IPS-15b (cell line): ENCODE data around the gene RFNG.

Experiments used
- H3K27me3 ChIP-seq: one replicate; pipeline ENCODE4 v1.6.1; 2013; ENCODE audit warnings: low read length; ENCODE audit not compliant: control insufficient read depth, insufficient read depth
- H3K36me3 ChIP-seq: one replicate; pipeline ENCODE4 v1.6.1; 2013; ENCODE audit warnings: low read length; ENCODE audit not compliant: control insufficient read depth, insufficient read depth
- H3K4me1 ChIP-seq: one replicate; pipeline ENCODE4 v1.6.1; 2013; ENCODE audit warnings: mild to moderate bottlenecking, low read length; ENCODE audit not compliant: control insufficient read depth, insufficient read depth
- H3K4me3 ChIP-seq: one replicate; pipeline ENCODE4 v1.5.1; 2013; ENCODE audit warnings: low read depth, low read length
- H3K9ac ChIP-seq: one replicate; pipeline ENCODE4 v1.6.1; 2013; ENCODE audit warnings: low read depth, mild to moderate bottlenecking, low read length
- H3K9me3 ChIP-seq: one replicate; pipeline ENCODE4 v1.6.1; 2013; ENCODE audit warnings: mild to moderate bottlenecking, low read length; ENCODE audit not compliant: control insufficient read depth, insufficient read depth

The RFNG gene

GRCh38 chr17:82008941-82009405, 42.6 kb downstream of the RFNG start:
- H3K27me3 ChIP-seq: no peaks in the 10 kb centered on the region
- H3K36me3 ChIP-seq: peaks cover 4% of the 10 kb centered on the region
- no peaks in the 10 kb centered on the region for H3K4me1 ChIP-seq
- no peak overlapping the region for H3K9ac ChIP-seq
- no peaks in the 10 kb centered on the region for H3K9me3 ChIP-seq
- H3K4me3 ChIP-seq: no peak overlapping the region

GRCh38 chr17:82008258-82008940, 43.2 kb downstream of the RFNG start:
- Histone ChIP-seq H3K4me1 (no peaks in the 10 kb centered on the region), H3K9ac (no peak overlapping the region), H3K4me3 (no peak overlapping the region), H3K9me3 (no peaks in the 10 kb centered on the region), H3K27me3 (no peaks in the 10 kb centered on the region), H3K36me3 (peaks cover 4% of the 10 kb centered on the region)

- H3K36me3 ChIP-seq: peaks cover 3% of the 10 kb centered on the region
- no peaks in the 10 kb centered on the region for H3K4me1 ChIP-seq
- no peaks in the 10 kb centered on the region for H3K27me3 ChIP-seq
- no peak overlapping the region for H3K4me3 ChIP-seq
- H3K9me3 ChIP-seq: no peaks in the 10 kb centered on the region
- H3K9ac ChIP-seq: no peak overlapping the region
Measured at GRCh38 chr17:82007495-82008257, 43.9 kb downstream of the RFNG start.

- Histone ChIP-seq H3K4me1 (no peaks in the 10 kb centered on the region), H3K27me3 (no peaks in the 10 kb centered on the region)
Measured at GRCh38 chr17:82007228-82007494, 44.5 kb downstream of the RFNG start.

GRCh38 chr17:82006468-82007227, 45.0 kb downstream of the RFNG start:
- Histone ChIP-seq H3K4me1 (no peaks in the 10 kb centered on the region), H3K27me3 (no peaks in the 10 kb centered on the region), H3K9ac (no peak overlapping the region), H3K9me3 (no peaks in the 10 kb centered on the region), H3K4me3 (no peak overlapping the region), H3K36me3 (no peaks in the 10 kb centered on the region)

More at GRCh38 chr17:82007228-82007494, 44.5 kb downstream of the RFNG start:
- Histone ChIP-seq H3K36me3 (no peaks in the 10 kb centered on the region), H3K9ac (no peak overlapping the region), H3K4me3 (no peak overlapping the region), H3K9me3 (no peaks in the 10 kb centered on the region)

GRCh38 chr17:82005701-82006348, 45.8 kb downstream of the RFNG start:
- H3K4me1 ChIP-seq: no peaks in the 10 kb centered on the region
- H3K9me3 ChIP-seq: no peaks in the 10 kb centered on the region
- no peaks in the 10 kb centered on the region for H3K27me3 ChIP-seq
- H3K9ac ChIP-seq: no peak overlapping the region
- H3K36me3 ChIP-seq: no peaks in the 10 kb centered on the region
- H3K4me3 ChIP-seq: no peak overlapping the region

- Histone ChIP-seq H3K27me3 (no peaks in the 10 kb centered on the region), H3K9ac (no peak overlapping the region), H3K36me3 (peaks cover 2% of the 10 kb centered on the region)
Measured at GRCh38 chr17:82004517-82005455, 46.8 kb downstream of the RFNG start.

GRCh38 chr17:82003411-82004381, 47.9 kb downstream of the RFNG start:
- Histone ChIP-seq H3K36me3 (peaks cover 2% of the 10 kb centered on the region), H3K4me1 (no peaks in the 10 kb centered on the region), H3K27me3 (no peaks in the 10 kb centered on the region), H3K4me3 (no peak overlapping the region), H3K9me3 (no peaks in the 10 kb centered on the region), H3K9ac (no peak overlapping the region)

More at GRCh38 chr17:82004517-82005455, 46.8 kb downstream of the RFNG start:
- Histone ChIP-seq H3K4me1 (no peaks in the 10 kb centered on the region), H3K9me3 (no peaks in the 10 kb centered on the region), H3K4me3 (no peak overlapping the region)

- Histone ChIP-seq H3K27me3 (no peaks in the 10 kb centered on the region), H3K36me3 (peaks cover 6% of the 10 kb centered on the region)
Measured at GRCh38 chr17:82001571-82002056, 50.0 kb downstream of the RFNG start.

More at GRCh38 chr17:82001571-82002056, 50.0 kb downstream of the RFNG start:
- Histone ChIP-seq H3K4me1 (no peaks in the 10 kb centered on the region), H3K9me3 (no peaks in the 10 kb centered on the region), H3K9ac (no peak overlapping the region), H3K4me3 (no peak overlapping the region)
